Measurements from ENCODE around the gene INS. TPM values are rescaled to one million over a fixed set of nuclear protein-coding genes. Genes with fewer than 3 reads are reported as not detected.

Gene INS
- polyA plus RNA-seq (2011; rRNA removed) (not detected in 2 replicates), polyA minus RNA-seq (2011; rRNA and poly(A)+ RNA removed) (not detected in 2 replicates)

GRCh38 chr11:2160736-2161259 lies at the start of gene INS:
TSS of gene INS (minus strand) at chr11:2161209. CDS start at chr11:2160971, 238 bp downstream.
- peaks cover 5% of the 10 kb centered on the region for H3K27me3 ChIP-seq (ENCODE audit: control insufficient read depth, insufficient read depth, low read length)
- DNase-seq (ENCODE audit: low read depth, low spot score), result no peak
- no peak for TF ChIP-seq CTCF (IDR thresholded peaks at IDR 0.05; ENCODE audit: low read depth, low read length)
- ChIA-PET CTCF (interaction anchor here (0.7 to 5.8 kb wide), 2 partner anchors 10 to 508 kb away, joined by 3 to 25 read pairs; no protein-coding TSS in a partner anchor), POLR2A (no interaction called here)
- no peak within 1 kb of the TSS for H3K27ac ChIP-seq (ENCODE audit: low read depth, low read length)
- H3K4me3 ChIP-seq (ENCODE audit: low read depth, low read length), result no peak within 1 kb of the TSS
- no peaks in the 10 kb centered on the region; the same call in 1 of the 2 replicates for H3K9me3 ChIP-seq (ENCODE audit: control insufficient read depth, insufficient read depth, low read length)

GRCh38 chr11:2210366-2211112 lies 49.5 kb upstream of the INS start:
- Histone ChIP-seq H3K4me3 (ENCODE audit: low read depth, low read length) (no peak overlapping the region), H3K27ac (ENCODE audit: low read depth, low read length) (no peak overlapping the region), H3K27me3 (ENCODE audit: control insufficient read depth, insufficient read depth, low read length) (peaks cover 30% of the 10 kb centered on the region), H3K9me3 (ENCODE audit: control insufficient read depth, insufficient read depth, low read length) (peaks cover 4% of the 10 kb centered on the region; the same call in 1 of the 2 replicates)
- no peak for TF ChIP-seq CTCF (IDR thresholded peaks at IDR 0.05; ENCODE audit: low read depth, low read length)
- ChIA-PET POLR2A (no interaction called here), CTCF (no interaction called here)
- no peak for DNase-seq (ENCODE audit: low read depth, low spot score)

GRCh38 chr11:2209900-2210321 lies 48.9 kb upstream of the INS start:
- TF ChIP-seq CTCF (IDR thresholded peaks at IDR 0.05; ENCODE audit: low read depth, low read length), result no peak
- Histone ChIP-seq H3K9me3 (ENCODE audit: control insufficient read depth, insufficient read depth, low read length) (peaks cover 4% of the 10 kb centered on the region; the same call in 1 of the 2 replicates), H3K27me3 (ENCODE audit: control insufficient read depth, insufficient read depth, low read length) (peaks cover 29% of the 10 kb centered on the region), H3K4me3 (ENCODE audit: low read depth, low read length) (no peak overlapping the region), H3K27ac (ENCODE audit: low read depth, low read length) (no peak overlapping the region)
- DNase-seq (ENCODE audit: low read depth, low spot score), result no peak
- POLR2A ChIA-PET, result no interaction called here
- CTCF ChIA-PET, result no interaction called here

GRCh38 chr11:2209370-2209801 lies 48.4 kb upstream of the INS start:
- Histone ChIP-seq H3K9me3 (ENCODE audit: control insufficient read depth, insufficient read depth, low read length) (peaks cover 4% of the 10 kb centered on the region; the same call in 1 of the 2 replicates), H3K4me3 (ENCODE audit: low read depth, low read length) (no peak overlapping the region), H3K27ac (ENCODE audit: low read depth, low read length) (no peak overlapping the region), H3K27me3 (ENCODE audit: control insufficient read depth, insufficient read depth, low read length) (peaks cover 30% of the 10 kb centered on the region)
- ChIA-PET POLR2A (no interaction called here), CTCF (no interaction called here)
- TF ChIP-seq CTCF (IDR thresholded peaks at IDR 0.05; ENCODE audit: low read depth, low read length), result no peak
- DNase-seq (ENCODE audit: low read depth, low spot score), result no peak

Measured in AG04450 (cell line).